ENCODE results near the gene CDC42BPA. TPM values are rescaled to one million over a fixed set of nuclear protein-coding genes. Genes with fewer than 3 reads are reported as not detected.

CDC42BPA gene
- total RNA-seq, 2 experiments from 2014 or later, result 1.8 to 2.1 TPM

DNA sequence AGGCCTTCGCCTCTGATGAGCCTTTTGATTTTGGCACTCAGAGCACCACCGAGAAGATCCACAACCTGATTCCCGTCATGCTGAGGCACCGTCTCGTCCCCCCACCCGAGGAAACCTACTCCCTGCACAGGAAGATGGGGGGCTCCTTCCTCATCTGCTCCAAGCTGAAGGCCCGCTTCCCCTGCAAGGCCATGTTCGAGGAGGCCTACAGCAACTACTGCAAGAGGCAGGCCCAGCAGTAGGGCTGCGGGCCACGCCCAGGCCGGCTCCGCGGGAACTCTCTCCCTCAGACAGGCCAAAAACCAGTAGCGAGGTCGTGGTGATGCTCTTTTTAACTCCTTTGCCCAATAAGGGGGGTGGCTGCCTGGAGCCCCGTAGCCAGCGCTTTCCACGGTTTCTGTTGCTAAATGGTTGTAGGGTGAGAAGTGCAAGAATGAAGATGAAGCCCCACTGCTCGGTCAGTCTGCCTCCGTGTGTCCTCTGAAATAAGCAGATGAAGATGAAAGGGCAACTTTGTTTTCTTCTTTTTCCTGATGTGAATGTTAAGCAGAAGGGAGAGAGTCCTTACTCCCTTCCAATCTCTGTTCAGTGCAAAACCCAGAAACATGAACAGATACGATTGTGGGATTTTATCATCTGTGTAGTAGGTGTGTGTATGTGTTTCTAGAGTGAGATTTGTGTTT is 331.7 kb downstream of the CDC42BPA start:
- peaks cover 11% of the 10 kb centered on the region for H3K36me3 Mint-ChIP-seq (ENCODE audit: low read depth)
- DNase-seq (no peak), ATAC-seq (no peak)
- no peak overlapping the region for H3K4me3 Mint-ChIP-seq
- TF ChIP-seq, protein P1, sequence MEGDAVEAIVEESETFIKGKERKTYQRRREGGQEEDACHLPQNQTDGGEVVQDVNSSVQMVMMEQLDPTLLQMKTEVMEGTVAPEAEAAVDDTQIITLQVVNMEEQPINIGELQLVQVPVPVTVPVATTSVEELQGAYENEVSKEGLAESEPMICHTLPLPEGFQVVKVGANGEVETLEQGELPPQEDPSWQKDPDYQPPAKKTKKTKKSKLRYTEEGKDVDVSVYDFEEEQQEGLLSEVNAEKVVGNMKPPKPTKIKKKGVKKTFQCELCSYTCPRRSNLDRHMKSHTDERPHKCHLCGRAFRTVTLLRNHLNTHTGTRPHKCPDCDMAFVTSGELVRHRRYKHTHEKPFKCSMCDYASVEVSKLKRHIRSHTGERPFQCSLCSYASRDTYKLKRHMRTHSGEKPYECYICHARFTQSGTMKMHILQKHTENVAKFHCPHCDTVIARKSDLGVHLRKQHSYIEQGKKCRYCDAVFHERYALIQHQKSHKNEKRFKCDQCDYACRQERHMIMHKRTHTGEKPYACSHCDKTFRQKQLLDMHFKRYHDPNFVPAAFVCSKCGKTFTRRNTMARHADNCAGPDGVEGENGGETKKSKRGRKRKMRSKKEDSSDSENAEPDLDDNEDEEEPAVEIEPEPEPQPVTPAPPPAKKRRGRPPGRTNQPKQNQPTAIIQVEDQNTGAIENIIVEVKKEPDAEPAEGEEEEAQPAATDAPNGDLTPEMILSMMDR (IDR thresholded peaks at IDR 0.05), result no peak
- ChIA-PET POLR2A (no interaction called here), CTCF (no interaction called here)
- intact Hi-C loops (cut with micrococcal nuclease), result no loop called here
- no peaks in the 10 kb centered on the region for H3K27me3 Mint-ChIP-seq
- H3K9me3 Mint-ChIP-seq, result no peaks in the 10 kb centered on the region
- peaks cover 24% of the 10 kb centered on the region for H3K4me1 Mint-ChIP-seq (ENCODE audit: low read depth)
- H3K27ac Mint-ChIP-seq, result no peak overlapping the region

DNA sequence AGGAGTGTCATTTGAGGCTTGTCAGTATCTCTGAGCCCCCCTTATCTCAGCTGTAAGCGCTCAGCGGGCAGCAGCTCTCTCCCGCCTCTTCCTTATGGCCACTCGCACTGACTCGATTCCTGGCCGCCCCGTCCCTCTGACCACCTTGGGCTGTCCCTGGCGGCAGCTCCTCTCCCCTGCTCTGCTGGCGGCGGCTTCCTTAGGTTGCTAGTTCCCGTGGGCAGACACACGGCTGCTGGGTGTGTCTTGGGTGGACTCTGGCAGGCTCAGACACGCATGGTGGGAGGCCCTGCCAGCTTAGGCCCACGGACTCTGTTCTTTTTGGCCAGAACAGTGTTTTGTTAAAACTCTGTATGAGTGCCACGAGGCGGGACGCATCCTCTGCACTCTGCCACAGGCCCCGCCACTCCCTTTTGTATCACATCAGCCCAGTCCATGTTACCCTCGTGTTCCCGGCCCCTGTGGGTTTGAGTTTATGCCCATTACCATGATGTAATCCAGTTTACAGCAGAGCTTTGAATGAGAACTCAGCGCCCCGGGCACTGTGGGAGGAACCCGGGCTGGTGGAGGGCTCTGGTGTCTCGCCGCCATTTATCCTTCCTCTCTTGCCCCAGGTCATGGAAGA is 332.3 kb downstream of the CDC42BPA start:
- TF ChIP-seq, protein P1 (IDR thresholded peaks at IDR 0.05), result no peak
- H3K27ac Mint-ChIP-seq, result no peak overlapping the region
- ATAC-seq (no peak), DNase-seq (no peak)
- ChIA-PET CTCF (no interaction called here), POLR2A (no interaction called here)
- peaks cover 11% of the 10 kb centered on the region for H3K36me3 Mint-ChIP-seq (ENCODE audit: low read depth)
- no peaks in the 10 kb centered on the region for H3K27me3 Mint-ChIP-seq
- intact Hi-C loops (cut with micrococcal nuclease), result no loop called here
- H3K4me1 Mint-ChIP-seq (ENCODE audit: low read depth), result peaks cover 24% of the 10 kb centered on the region
- no peaks in the 10 kb centered on the region for H3K9me3 Mint-ChIP-seq
- H3K4me3 Mint-ChIP-seq, result no peak overlapping the region

DNA sequence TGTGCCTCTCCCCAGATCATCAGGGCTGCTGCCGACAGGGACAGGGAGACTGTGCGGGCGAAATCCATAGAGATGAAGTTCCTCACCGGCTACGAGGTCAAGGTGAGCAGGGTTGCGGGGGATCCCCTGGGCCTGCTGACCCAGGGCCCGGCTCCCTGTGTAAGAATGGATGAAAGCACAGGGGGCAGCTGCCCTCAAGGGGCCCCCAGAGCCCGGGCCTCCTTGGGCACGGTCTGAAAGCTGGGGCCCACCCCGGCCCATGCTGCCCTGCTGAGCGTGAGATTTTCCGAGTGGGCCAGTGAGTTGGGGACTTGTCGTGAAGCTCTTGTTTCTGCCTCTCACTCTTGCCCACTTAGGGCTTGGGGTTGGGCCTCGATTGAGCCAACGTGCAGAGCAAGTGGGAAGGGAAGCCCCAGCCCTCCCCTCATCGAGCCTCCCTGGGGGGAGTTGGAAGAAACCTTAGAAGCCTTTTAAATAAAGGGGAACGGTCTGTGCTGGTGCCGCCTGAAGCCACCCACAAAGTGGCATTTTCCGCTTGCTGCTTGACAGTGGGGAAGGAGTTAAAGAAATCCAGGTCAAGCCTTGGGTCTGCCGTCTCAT is 333.0 kb downstream of the CDC42BPA start:
- no peak for ATAC-seq
- H3K27me3 Mint-ChIP-seq, result no peaks in the 10 kb centered on the region
- H3K27ac Mint-ChIP-seq, result no peak overlapping the region
- no peak overlapping the region for H3K4me3 Mint-ChIP-seq
- ChIA-PET CTCF (no interaction called here), POLR2A (no interaction called here)
- DNase-seq, result no peak
- TF ChIP-seq, protein P1 (IDR thresholded peaks at IDR 0.05), result no peak
- peaks cover 11% of the 10 kb centered on the region for H3K36me3 Mint-ChIP-seq (ENCODE audit: low read depth)
- intact Hi-C loops (cut with micrococcal nuclease), result no loop called here
- no peaks in the 10 kb centered on the region for H3K9me3 Mint-ChIP-seq
- H3K4me1 Mint-ChIP-seq (ENCODE audit: low read depth), result peaks cover 19% of the 10 kb centered on the region

DNA sequence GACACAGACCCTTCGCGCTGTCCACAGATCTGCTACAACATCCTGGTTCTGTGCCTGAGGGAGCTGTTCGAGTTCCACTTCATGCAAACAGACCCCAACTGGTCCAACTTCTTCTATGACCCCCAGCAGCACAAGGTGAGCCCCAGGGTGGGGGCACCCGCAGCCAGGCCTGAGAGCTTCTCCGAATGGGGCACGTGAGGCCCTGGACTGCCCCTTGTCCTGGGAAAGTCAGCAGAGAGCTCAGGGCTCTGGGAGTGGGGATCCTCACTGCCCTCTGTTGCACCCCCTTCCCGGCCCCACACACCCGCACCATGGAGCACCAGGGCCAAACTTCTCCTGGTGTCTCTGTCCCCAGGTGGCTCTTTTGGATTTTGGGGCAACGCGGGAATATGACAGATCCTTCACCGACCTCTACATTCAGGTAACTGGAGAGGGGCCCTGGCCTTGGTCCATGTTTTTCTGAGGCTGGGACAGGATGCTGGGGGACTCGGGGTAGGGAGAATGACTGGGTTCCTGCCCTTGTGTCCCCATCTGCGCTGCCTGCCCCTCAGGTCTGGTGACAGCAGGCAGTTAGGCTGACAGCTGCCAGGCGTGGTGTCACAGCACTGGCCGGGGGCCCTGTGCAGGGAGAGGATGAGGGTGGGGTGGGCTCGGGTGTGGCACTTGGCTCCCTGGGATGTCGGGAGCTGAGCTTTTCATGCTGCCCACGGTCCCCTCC is 333.6 kb downstream of the CDC42BPA start:
- TF ChIP-seq, protein P1 (IDR thresholded peaks at IDR 0.05), result no peak
- intact Hi-C loops (cut with micrococcal nuclease), result no loop called here
- ATAC-seq (no peak), DNase-seq (no peak)
- POLR2A ChIA-PET, result interaction anchor here (0.7 kb wide), 1 partner anchor 449 kb away, joined by 3 read pairs; no protein-coding TSS in a partner anchor
- Mint-ChIP-seq H3K4me1 (ENCODE audit: low read depth) (peaks cover 12% of the 10 kb centered on the region), H3K9me3 (no peaks in the 10 kb centered on the region), H3K27me3 (no peaks in the 10 kb centered on the region), H3K4me3 (no peak overlapping the region), H3K27ac (no peak overlapping the region), H3K36me3 (ENCODE audit: low read depth) (peaks cover 11% of the 10 kb centered on the region)
- CTCF ChIA-PET, result no interaction called here

All from activated CD8-positive, alpha-beta T cell treated with anti-CD3 and anti-CD28 coated beads for 36 hours (primary cell).